ENCODE results near the gene HCK.
A peak's percentile ranks its signal among the peaks of the same experiment; 100 is the strongest.

HCK gene

GRCh38 chr20:32064667-32065066 is 12.6 kb downstream of the HCK start:
- DNase-seq, result no peak

GRCh38 chr20:32067234-32067821 is 15.3 kb downstream of the HCK start:
- DNase-seq, result peak; percentile 50

GRCh38 chr20:32068174-32068573 is 16.1 kb downstream of the HCK start:
- DNase-seq, result no peak

- DNase-seq, result no peak
Observed at GRCh38 chr20:32069711-32070110, 17.7 kb downstream of the HCK start.

- DNase-seq, result no peak
Observed at GRCh38 chr20:32070282-32070681, 18.2 kb downstream of the HCK start.

- no peak for DNase-seq
Observed at GRCh38 chr20:32070690-32071213, 18.7 kb downstream of the HCK start.

GRCh38 chr20:32071395-32072167 is 19.5 kb downstream of the HCK start:
- DNase-seq, result no peak

GRCh38 chr20:32072168-32072750 is 20.2 kb downstream of the HCK start:
- DNase-seq, result no peak

GRCh38 chr20:32075534-32075933 is 23.5 kb downstream of the HCK start:
- no peak for DNase-seq

- no peak for DNase-seq
Observed at GRCh38 chr20:32077190-32077589, 25.1 kb downstream of the HCK start.

GRCh38 chr20:32078322-32078721 is 26.3 kb downstream of the HCK start:
- no peak for DNase-seq

- no peak for DNase-seq
Observed at GRCh38 chr20:32078791-32079190, 26.7 kb downstream of the HCK start.

- no peak for DNase-seq
Observed at GRCh38 chr20:32079655-32080109, 27.6 kb downstream of the HCK start.

GRCh38 chr20:32080783-32081182 is 28.7 kb downstream of the HCK start:
- DNase-seq, result no peak

- no peak for DNase-seq
Observed at GRCh38 chr20:32083469-32083868, 31.4 kb downstream of the HCK start.

- no peak for DNase-seq
Observed at GRCh38 chr20:32087070-32087469, 35.0 kb downstream of the HCK start.

GRCh38 chr20:32088759-32089158 is 36.7 kb downstream of the HCK start:
- DNase-seq, result no peak

GRCh38 chr20:32089637-32090362 is 37.8 kb downstream of the HCK start:
- DNase-seq, result no peak

- DNase-seq, result peak; percentile 88
Observed at GRCh38 chr20:32091888-32092346, 39.9 kb downstream of the HCK start.

GRCh38 chr20:32098786-32099185 is 46.7 kb downstream of the HCK start:
- DNase-seq, result no peak

- no peak for DNase-seq
Observed at GRCh38 chr20:32108814-32109391, 56.9 kb downstream of the HCK start.

- peak; percentile 99 for DNase-seq
Observed at GRCh38 chr20:32109392-32110172, 57.5 kb downstream of the HCK start, which contains the start of gene TM9SF4. Gene TM9SF4, plus strand, starts transcription at chr20:32109714. Its CDS starts 27 bp downstream, at chr20:32109741.
